ES-I3 (cell line): ENCODE measurements around the gene IQGAP2.

Experiments used
- H3K36me3 ChIP-seq: 2 replicates; pipeline ENCODE4 v1.6.1; 2013; ENCODE audit warnings: mild to moderate bottlenecking, low read length, control low read depth, moderate library complexity; ENCODE audit not compliant: insufficient read depth
- H3K4me1 ChIP-seq: 2 replicates; pipeline ENCODE4 v1.6.1; 2013; ENCODE audit warnings: mild to moderate bottlenecking, control low read depth, low read length; ENCODE audit not compliant: insufficient read depth
- H3K9ac ChIP-seq: 2 replicates; pipeline ENCODE4 v1.6.1; 2013; ENCODE audit warnings: low read depth, mild to moderate bottlenecking, low read length, moderate library complexity
- H3K9me3 ChIP-seq: 2 replicates; pipeline ENCODE4 v1.6.1; 2013; ENCODE audit warnings: mild to moderate bottlenecking, low read length, moderate library complexity; ENCODE audit not compliant: control insufficient read depth, insufficient read depth

Gene IQGAP2

DNA sequence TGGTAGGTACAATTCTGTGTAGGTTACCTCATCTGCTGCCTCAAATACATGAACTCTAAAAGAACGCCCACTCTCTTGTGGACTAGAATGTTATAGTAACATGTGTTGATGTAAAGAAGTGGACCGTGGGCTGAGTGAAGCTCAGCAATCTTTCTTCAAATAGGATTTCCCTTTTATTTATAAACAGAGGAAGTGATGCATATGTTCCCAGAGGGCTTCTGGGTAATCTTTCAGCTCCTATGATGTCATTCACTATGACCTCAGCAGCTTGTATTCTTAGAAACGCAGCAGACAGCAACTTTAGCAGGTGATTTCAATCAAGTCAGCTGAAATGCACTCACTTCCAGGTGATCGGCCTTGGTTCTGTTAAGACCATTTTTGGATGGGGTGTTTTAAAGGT is 205.7 kb downstream of the IQGAP2 start:
- Histone ChIP-seq H3K9me3 (no peaks in the 10 kb centered on the region), H3K9ac (no peak overlapping the region), H3K36me3 (no peaks in the 10 kb centered on the region), H3K4me1 (no peaks in the 10 kb centered on the region)

GRCh38 chr5:76610196-76610595 is 207.1 kb downstream of the IQGAP2 start:
- H3K36me3 ChIP-seq, result no peaks in the 10 kb centered on the region
- H3K9me3 ChIP-seq, result no peaks in the 10 kb centered on the region
- no peak overlapping the region for H3K9ac ChIP-seq
- no peaks in the 10 kb centered on the region for H3K4me1 ChIP-seq

DNA sequence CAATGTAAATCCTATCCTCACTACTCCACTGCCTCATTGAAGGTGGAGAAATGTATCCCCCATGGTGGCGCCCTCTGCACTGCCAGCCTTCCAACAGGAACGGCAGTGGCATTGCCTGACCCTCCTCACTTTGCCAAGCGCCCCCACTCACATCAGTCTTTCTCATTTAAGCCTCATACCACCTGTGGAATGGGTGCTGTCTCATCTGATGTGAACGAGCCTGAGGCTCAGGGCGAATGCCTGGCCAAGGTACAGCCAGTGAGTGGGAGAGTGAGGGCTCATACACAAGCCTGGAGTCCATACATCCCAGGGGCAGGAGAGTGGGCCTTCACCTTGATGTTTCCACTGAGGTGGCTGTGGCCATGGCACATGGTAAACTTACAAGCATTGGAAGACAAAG is 209.9 kb downstream of the IQGAP2 start:
- Histone ChIP-seq H3K9ac (no peak overlapping the region), H3K36me3 (no peaks in the 10 kb centered on the region), H3K4me1 (0 out of 2 replicates have a peak, but pooled peaks cover 2% of the 10 kb centered on the region), H3K9me3 (no peaks in the 10 kb centered on the region)

- Histone ChIP-seq H3K9ac (no peak overlapping the region), H3K36me3 (no peaks in the 10 kb centered on the region), H3K9me3 (no peaks in the 10 kb centered on the region), H3K4me1 (peaks cover 7% of the 10 kb centered on the region; the same call in 1 of the 2 replicates)
Observed at GRCh38 chr5:76615759-76616158, 212.7 kb downstream of the IQGAP2 start.

- no peaks in the 10 kb centered on the region for H3K36me3 ChIP-seq
- no peak overlapping the region for H3K9ac ChIP-seq
- no peaks in the 10 kb centered on the region for H3K9me3 ChIP-seq
- peaks cover 8% of the 10 kb centered on the region; the same call in 1 of the 2 replicates for H3K4me1 ChIP-seq
Observed at GRCh38 chr5:76616206-76616605, 213.1 kb downstream of the IQGAP2 start.

DNA sequence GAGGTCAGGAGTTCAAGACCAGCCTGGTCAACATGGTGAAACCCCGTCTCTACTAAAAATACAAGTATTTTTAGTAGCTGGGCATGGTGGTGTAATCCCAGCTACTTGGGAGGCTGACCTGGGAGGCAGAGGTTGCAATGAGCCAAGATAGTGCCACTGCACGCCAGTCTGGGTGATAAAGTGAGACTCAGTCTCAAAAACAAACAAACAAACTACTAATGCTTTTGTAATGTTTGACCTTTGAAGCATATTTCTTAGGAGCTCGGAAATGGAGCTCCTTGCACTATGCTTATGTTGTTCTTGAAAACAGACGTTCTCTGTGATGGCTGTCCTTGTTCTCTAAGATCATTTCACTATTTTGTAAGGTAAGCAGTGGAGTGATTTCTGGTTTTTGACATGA is 214.1 kb downstream of the IQGAP2 start:
- Histone ChIP-seq H3K9me3 (no peaks in the 10 kb centered on the region), H3K36me3 (no peaks in the 10 kb centered on the region), H3K9ac (no peak overlapping the region), H3K4me1 (peaks cover 15% of the 10 kb centered on the region)

- H3K4me1 ChIP-seq, result peaks cover 20% of the 10 kb centered on the region
- no peaks in the 10 kb centered on the region for H3K36me3 ChIP-seq
- H3K9me3 ChIP-seq, result no peaks in the 10 kb centered on the region
- no peak overlapping the region for H3K9ac ChIP-seq
Observed at GRCh38 chr5:76617675-76618074, 214.6 kb downstream of the IQGAP2 start.

GRCh38 chr5:76620166-76620565 is 217.1 kb downstream of the IQGAP2 start:
- Histone ChIP-seq H3K36me3 (no peaks in the 10 kb centered on the region), H3K4me1 (peaks cover 30% of the 10 kb centered on the region), H3K9me3 (no peaks in the 10 kb centered on the region), H3K9ac (no peak overlapping the region)

- H3K9me3 ChIP-seq, result no peaks in the 10 kb centered on the region
- no peak overlapping the region for H3K9ac ChIP-seq
- H3K36me3 ChIP-seq, result no peaks in the 10 kb centered on the region
- peaks cover 28% of the 10 kb centered on the region for H3K4me1 ChIP-seq
Observed at GRCh38 chr5:76622076-76622475, 219.0 kb downstream of the IQGAP2 start.

GRCh38 chr5:76622973-76623596 is 220.0 kb downstream of the IQGAP2 start, which contains the start of gene F2RL2:
Gene F2RL2 (minus strand): TSS chr5:76623403. CDS start chr5:76623230, 173 bp downstream.
- peaks cover 28% of the 10 kb centered on the region for H3K4me1 ChIP-seq
- no peaks in the 10 kb centered on the region; the same call in 1 of the 2 replicates for H3K36me3 ChIP-seq
- H3K9me3 ChIP-seq, result no peaks in the 10 kb centered on the region
- peak within 1 kb of the TSS; percentile 23; the same call in 1 of the 2 replicates for H3K9ac ChIP-seq

- peaks cover 26% of the 10 kb centered on the region for H3K4me1 ChIP-seq
- no peak overlapping the region for H3K9ac ChIP-seq
- no peaks in the 10 kb centered on the region; the same call in 1 of the 2 replicates for H3K36me3 ChIP-seq
- no peaks in the 10 kb centered on the region for H3K9me3 ChIP-seq
Observed at GRCh38 chr5:76625087-76625815, 222.2 kb downstream of the IQGAP2 start.

GRCh38 chr5:76626738-76627137 is 223.7 kb downstream of the IQGAP2 start:
- Histone ChIP-seq H3K36me3 (no peaks in the 10 kb centered on the region; the same call in 1 of the 2 replicates), H3K9me3 (no peaks in the 10 kb centered on the region), H3K4me1 (peaks cover 22% of the 10 kb centered on the region), H3K9ac (no peak overlapping the region)

GRCh38 chr5:76634661-76635060 is 231.6 kb downstream of the IQGAP2 start:
- Histone ChIP-seq H3K9ac (no peak overlapping the region), H3K9me3 (no peaks in the 10 kb centered on the region), H3K36me3 (no peaks in the 10 kb centered on the region), H3K4me1 (0 out of 2 replicates have a peak, but pooled peaks cover 2% of the 10 kb centered on the region)

DNA sequence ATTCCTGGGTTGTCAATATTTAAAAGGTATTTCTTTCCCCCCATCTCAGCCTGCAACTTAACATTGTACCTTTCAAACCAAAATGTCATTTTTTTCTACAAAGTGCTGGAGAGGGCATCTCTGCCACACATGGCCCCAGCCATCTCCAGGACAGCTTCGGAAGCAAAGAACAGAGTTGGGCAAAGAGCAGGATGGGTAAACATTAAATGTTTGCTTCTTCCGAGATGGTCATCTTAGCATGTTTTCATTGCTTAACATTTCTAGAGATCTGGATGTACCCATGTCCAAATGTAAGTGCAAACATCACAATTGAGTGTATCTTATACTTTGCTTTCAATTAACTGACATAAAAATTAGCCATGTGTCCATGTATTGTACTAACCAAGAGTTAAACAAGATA is 234.4 kb downstream of the IQGAP2 start:
- Histone ChIP-seq H3K9ac (no peak overlapping the region), H3K36me3 (no peaks in the 10 kb centered on the region), H3K4me1 (no peaks in the 10 kb centered on the region)

GRCh38 chr5:76638479-76638878 is 235.4 kb downstream of the IQGAP2 start:
- H3K36me3 ChIP-seq, result no peaks in the 10 kb centered on the region
- no peaks in the 10 kb centered on the region for H3K4me1 ChIP-seq
- H3K9ac ChIP-seq, result no peak overlapping the region
- no peaks in the 10 kb centered on the region for H3K9me3 ChIP-seq

More for the DNA sequence above, 234.4 kb downstream of the IQGAP2 start:
- no peaks in the 10 kb centered on the region for H3K9me3 ChIP-seq
